ENCODE measurements around the gene DCLK1. TPM values are rescaled to one million over a fixed set of nuclear protein-coding genes. Genes with fewer than 3 reads are reported as not detected.

The DCLK1 gene
- total RNA-seq, 1 donor from 2014 or later: 2.9 TPM

GRCh38 chr13:35865341-35866240 lies 265.6 kb downstream of the DCLK1 start:
- H3K4me3 ChIP-seq (ENCODE audit: low read depth, low read length): no peak overlapping the region
- H3K27me3 ChIP-seq (ENCODE audit: control insufficient read depth, insufficient read depth, low read length): no peaks in the 10 kb centered on the region
- TF ChIP-seq, protein P1, sequence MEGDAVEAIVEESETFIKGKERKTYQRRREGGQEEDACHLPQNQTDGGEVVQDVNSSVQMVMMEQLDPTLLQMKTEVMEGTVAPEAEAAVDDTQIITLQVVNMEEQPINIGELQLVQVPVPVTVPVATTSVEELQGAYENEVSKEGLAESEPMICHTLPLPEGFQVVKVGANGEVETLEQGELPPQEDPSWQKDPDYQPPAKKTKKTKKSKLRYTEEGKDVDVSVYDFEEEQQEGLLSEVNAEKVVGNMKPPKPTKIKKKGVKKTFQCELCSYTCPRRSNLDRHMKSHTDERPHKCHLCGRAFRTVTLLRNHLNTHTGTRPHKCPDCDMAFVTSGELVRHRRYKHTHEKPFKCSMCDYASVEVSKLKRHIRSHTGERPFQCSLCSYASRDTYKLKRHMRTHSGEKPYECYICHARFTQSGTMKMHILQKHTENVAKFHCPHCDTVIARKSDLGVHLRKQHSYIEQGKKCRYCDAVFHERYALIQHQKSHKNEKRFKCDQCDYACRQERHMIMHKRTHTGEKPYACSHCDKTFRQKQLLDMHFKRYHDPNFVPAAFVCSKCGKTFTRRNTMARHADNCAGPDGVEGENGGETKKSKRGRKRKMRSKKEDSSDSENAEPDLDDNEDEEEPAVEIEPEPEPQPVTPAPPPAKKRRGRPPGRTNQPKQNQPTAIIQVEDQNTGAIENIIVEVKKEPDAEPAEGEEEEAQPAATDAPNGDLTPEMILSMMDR (IDR thresholded peaks at IDR 0.05; ENCODE audit: insufficient read depth, low read length, poor library complexity, severe bottlenecking): no peak
- H3K36me3 ChIP-seq (ENCODE audit: control insufficient read depth, insufficient read depth, low read length): no peaks in the 10 kb centered on the region
- DNase-seq (ENCODE audit: low read depth): peak; percentile 32

GRCh38 chr13:35860661-35861060 lies 270.5 kb downstream of the DCLK1 start:
- DNase-seq (ENCODE audit: low read depth): no peak
- TF ChIP-seq, protein P1 (IDR thresholded peaks at IDR 0.05; ENCODE audit: insufficient read depth, low read length, poor library complexity, severe bottlenecking): no peak
- Histone ChIP-seq H3K4me3 (ENCODE audit: low read depth, low read length) (no peak overlapping the region), H3K36me3 (ENCODE audit: control insufficient read depth, insufficient read depth, low read length) (no peaks in the 10 kb centered on the region), H3K27me3 (ENCODE audit: control insufficient read depth, insufficient read depth, low read length) (no peaks in the 10 kb centered on the region)

DNA sequence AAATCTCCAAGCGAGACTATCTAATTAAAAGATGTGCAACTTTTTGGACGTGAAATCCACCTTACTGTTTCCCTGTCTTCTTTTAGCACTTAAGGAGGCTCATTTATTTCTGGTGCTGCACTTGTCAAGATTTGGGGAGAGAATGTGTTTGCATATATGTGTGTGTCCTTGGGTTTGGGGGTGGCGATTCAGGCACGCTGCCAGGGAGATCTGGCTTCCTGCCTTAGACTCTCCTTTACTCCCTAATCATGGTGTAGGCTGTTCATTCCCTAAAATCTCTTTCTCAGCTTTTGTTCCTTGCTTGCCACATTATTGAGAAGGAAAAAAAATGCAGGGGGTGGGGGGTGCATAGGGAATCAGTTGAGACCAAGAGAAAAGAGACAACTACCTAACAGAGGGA lies 271.2 kb downstream of the DCLK1 start:
- DNase-seq (ENCODE audit: low read depth): no peak
- Histone ChIP-seq H3K36me3 (ENCODE audit: control insufficient read depth, insufficient read depth, low read length) (no peaks in the 10 kb centered on the region), H3K27me3 (ENCODE audit: control insufficient read depth, insufficient read depth, low read length) (no peaks in the 10 kb centered on the region), H3K4me3 (ENCODE audit: low read depth, low read length) (no peak overlapping the region)
- TF ChIP-seq, protein P1 (IDR thresholded peaks at IDR 0.05; ENCODE audit: insufficient read depth, low read length, poor library complexity, severe bottlenecking): no peak

DNA sequence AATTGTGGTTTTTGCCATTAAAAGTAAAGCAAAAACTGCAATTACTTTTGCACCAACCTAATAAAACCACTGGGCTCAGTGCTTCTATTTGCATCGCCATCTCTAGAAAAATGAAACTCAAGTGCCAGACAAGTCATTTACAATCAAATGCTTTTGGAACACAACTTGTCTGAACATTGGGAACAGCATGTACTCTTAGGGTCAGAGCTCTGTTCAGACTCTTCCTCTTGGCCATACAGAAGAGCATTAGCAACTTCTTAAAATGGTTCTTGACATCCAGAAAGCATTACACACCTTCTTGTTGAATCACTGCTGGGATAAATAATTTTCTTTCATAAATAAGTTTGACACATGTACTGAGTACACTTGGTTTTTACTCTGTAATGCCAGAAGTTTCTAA lies 272.5 kb downstream of the DCLK1 start:
- Histone ChIP-seq H3K27me3 (ENCODE audit: control insufficient read depth, insufficient read depth, low read length) (no peaks in the 10 kb centered on the region), H3K4me3 (ENCODE audit: low read depth, low read length) (no peak overlapping the region), H3K36me3 (ENCODE audit: control insufficient read depth, insufficient read depth, low read length) (no peaks in the 10 kb centered on the region)
- TF ChIP-seq, protein P1 (IDR thresholded peaks at IDR 0.05; ENCODE audit: insufficient read depth, low read length, poor library complexity, severe bottlenecking): no peak
- DNase-seq (ENCODE audit: low read depth): no peak

GRCh38 chr13:35857769-35858168 lies 273.4 kb downstream of the DCLK1 start:
- H3K27me3 ChIP-seq (ENCODE audit: control insufficient read depth, insufficient read depth, low read length): no peaks in the 10 kb centered on the region
- TF ChIP-seq, protein P1 (IDR thresholded peaks at IDR 0.05; ENCODE audit: insufficient read depth, low read length, poor library complexity, severe bottlenecking): no peak
- no peaks in the 10 kb centered on the region for H3K36me3 ChIP-seq (ENCODE audit: control insufficient read depth, insufficient read depth, low read length)
- no peak overlapping the region for H3K4me3 ChIP-seq (ENCODE audit: low read depth, low read length)
- DNase-seq (ENCODE audit: low read depth): no peak
